GM23338 (cell line): ENCODE measurements around the gene SLC9A9. TPM values are rescaled to one million over a fixed set of nuclear protein-coding genes. Genes with fewer than 3 reads are reported as not detected.

Source experiments
- ATAC-seq: fragments of 200-7000 bp; cut with Tn5 transposase; 3 replicates; pipeline ENCODE4 v1.9.1; 2020
- DNase-seq: peaks from one replicate; pipeline ENCODE4 v3.0.0-alpha.2; 2015; ENCODE audit warnings: low spot score
- H2AFZ ChIP-seq: fragments of 200-600 bp; sonication (generic); 2 replicates; pipeline ENCODE4 v1.8.0; 2016; ENCODE audit warnings: antibody characterized with exemption, mild to moderate bottlenecking, moderate library complexity
- H3F3A ChIP-seq: fragments of 200-600 bp; sonication (generic); replicated peaks from 2 replicates; pipeline ENCODE4 v1.8.0; 2017; ENCODE audit warnings: antibody characterized with exemption, mixed run types, low read depth
- H3K27ac ChIP-seq: fragments of 200-600 bp; sonication (generic); 2 replicates; pipeline ENCODE4 v1.6.1; 2016; ENCODE audit warnings: low read depth
- H3K27me3 ChIP-seq: fragments of 200-600 bp; sonication (generic); 2 replicates; pipeline ENCODE4 v1.8.0; 2016; ENCODE audit warnings: mild to moderate bottlenecking, mixed run types, moderate library complexity; ENCODE audit not compliant: insufficient read depth
- H3K36me3 ChIP-seq: fragments of 200-600 bp; sonication (generic); 2 replicates; pipeline ENCODE4 v1.8.0; 2016; ENCODE audit warnings: mild to moderate bottlenecking; ENCODE audit not compliant: insufficient read depth
- H3K4me1 ChIP-seq: fragments of 200-600 bp; sonication (generic); 2 replicates; pipeline ENCODE4 v1.8.0; 2016; ENCODE audit warnings: mild to moderate bottlenecking, moderate library complexity; ENCODE audit not compliant: insufficient read depth
- H3K4me2 ChIP-seq: fragments of 200-600 bp; sonication (generic); 2 replicates; pipeline ENCODE4 v1.7.1; 2017; ENCODE audit warnings: mixed run types
- H3K4me3 ChIP-seq: fragments of 200-600 bp; sonication (generic); 2 replicates; pipeline ENCODE4 v1.6.1; 2016; ENCODE audit warnings: mixed run types
- H3K79me2 ChIP-seq: fragments of 200-600 bp; sonication (generic); replicated peaks from 2 replicates; pipeline ENCODE4 v1.8.0; 2017; ENCODE audit warnings: mild to moderate bottlenecking; ENCODE audit not compliant: insufficient read depth
- H3K9me2 ChIP-seq: fragments of 200-600 bp; sonication (generic); 2 replicates; pipeline ENCODE4 v1.8.0; 2017; ENCODE audit not compliant: insufficient read depth
- H4K20me1 ChIP-seq: fragments of 200-600 bp; sonication (generic); replicated peaks from 2 replicates; pipeline ENCODE4 v1.8.0; 2017; ENCODE audit warnings: mild to moderate bottlenecking; ENCODE audit not compliant: insufficient read depth
- H3K27ac Mint-ChIP-seq: 2 replicates; pipeline ENCODE4 v1.8.0; 2020; ENCODE audit warnings: inconsistent platforms, mild to moderate bottlenecking, moderate library complexity, mixed read lengths
- H3K27me3 Mint-ChIP-seq: 3 replicates; pipeline ENCODE4 v1.8.0; 2022; ENCODE audit warnings: low read depth, mild to moderate bottlenecking, moderate library complexity, mixed read lengths, inconsistent platforms; ENCODE audit not compliant: insufficient read depth, poor library complexity
- H3K36me3 Mint-ChIP-seq: 3 replicates; pipeline ENCODE4 v1.8.0; 2021; ENCODE audit warnings: low read depth, mild to moderate bottlenecking, inconsistent platforms, moderate library complexity, mixed read lengths
- H3K4me1 Mint-ChIP-seq: 3 replicates; pipeline ENCODE4 v1.8.0; 2020; ENCODE audit warnings: mild to moderate bottlenecking, inconsistent platforms, mixed read lengths
- H3K4me3 Mint-ChIP-seq: 3 replicates; pipeline ENCODE4 v1.8.0; 2021; ENCODE audit warnings: moderate library complexity, mild to moderate bottlenecking, inconsistent platforms, mixed read lengths
- H3K9me3 Mint-ChIP-seq: 3 replicates; pipeline ENCODE4 v1.8.0; 2020; ENCODE audit warnings: moderate library complexity, mild to moderate bottlenecking, inconsistent platforms, mixed read lengths
- CTCF ChIP-seq, 2 experiments: fragments of 200-600 bp in 1 of 2; sonication (generic) in 1 of 2; conservative IDR thresholded peaks; 2 replicates each; pipeline versions ENCODE4 v1.5.1 to v1.6.1; 2016 to 2017; ENCODE audit warnings: antibody characterized with exemption in 2 of 2, low read depth in 2 of 2, mild to moderate bottlenecking in 2 of 2, moderate library complexity in 1 of 2
- EZH2phosphoT487 ChIP-seq: fragments of 200-600 bp; sonication (generic); IDR thresholded peaks from one replicate; pipeline ENCODE4 v1.8.1; 2018; ENCODE audit warnings: antibody characterized with exemption; ENCODE audit not compliant: unreplicated experiment
- JUNB ChIP-seq: IDR thresholded peaks from one replicate; pipeline ENCODE4 v1.6.1; 2016; ENCODE audit warnings: antibody characterized with exemption; ENCODE audit not compliant: unreplicated experiment
- STAT1 ChIP-seq: IDR thresholded peaks from one replicate; pipeline ENCODE4 v1.6.1; 2016; ENCODE audit warnings: antibody characterized with exemption; ENCODE audit not compliant: unreplicated experiment
- ZNF462 ChIP-seq: fragments of 250-450 bp; sonication (Bioruptor Pico); IDR thresholded peaks from 2 replicates; pipeline ENCODE4 v1.5.0; 2020; ENCODE audit warnings: mild to moderate bottlenecking, moderate library complexity
- polyA plus RNA-seq: library from polyadenylated mRNA; unstranded; fragments of >200 nt; fragmentation: Nextera tagmentation; extraction: Ambion mirVana; gene quantifications from 2 replicates; pipeline ENCODE4 v1.2.1, GENCODE V29; 2016
- total RNA-seq: library from RNA; depleted of rRNA; stranded (reverse); fragments of >200 nt; shearing (Covaris generic); gene quantifications from 2 replicates; pipeline ENCODE4 v1.2.3, GENCODE V29; 2014

Gene SLC9A9
- total and polyA plus RNA-seq, 2 experiments from 2014 or later, result 1.3 to 1.6 TPM

GRCh38 chr3:143627336-143627735 lies 220.9 kb downstream of the SLC9A9 start:
- no peaks in the 10 kb centered on the region for H3K4me1 ChIP-seq
- Mint-ChIP-seq H3K9me3 (peaks cover 16% of the 10 kb centered on the region; the same call in 2 of the 3 replicates), H3K4me1 (no peaks in the 10 kb centered on the region), H3K4me3 (no peak overlapping the region), H3K27ac (no peak overlapping the region), H3K36me3 (no peaks in the 10 kb centered on the region; the same call in 2 of the 3 replicates), H3K27me3 (no peaks in the 10 kb centered on the region)
- H4K20me1 ChIP-seq, result no peaks in the 10 kb centered on the region
- no peaks in the 10 kb centered on the region for H3K27me3 ChIP-seq
- no peak overlapping the region for H3K4me2 ChIP-seq
- no peaks in the 10 kb centered on the region for H3K9me2 ChIP-seq
- no peak overlapping the region for H3K27ac ChIP-seq
- no peak for TF ChIP-seq EZH2phosphoT487
- TF ChIP-seq ZNF462 (CRISPR knock-in tag), result no peak
- H2AFZ ChIP-seq, result no peak overlapping the region
- DNase-seq, result no peak
- no peaks in the 10 kb centered on the region for H3F3A ChIP-seq
- H3K36me3 ChIP-seq, result no peaks in the 10 kb centered on the region; the same call in 1 of the 2 replicates
- no peaks in the 10 kb centered on the region for H3K79me2 ChIP-seq
- no peak overlapping the region for H3K4me3 ChIP-seq
- no peak for ATAC-seq

DNA sequence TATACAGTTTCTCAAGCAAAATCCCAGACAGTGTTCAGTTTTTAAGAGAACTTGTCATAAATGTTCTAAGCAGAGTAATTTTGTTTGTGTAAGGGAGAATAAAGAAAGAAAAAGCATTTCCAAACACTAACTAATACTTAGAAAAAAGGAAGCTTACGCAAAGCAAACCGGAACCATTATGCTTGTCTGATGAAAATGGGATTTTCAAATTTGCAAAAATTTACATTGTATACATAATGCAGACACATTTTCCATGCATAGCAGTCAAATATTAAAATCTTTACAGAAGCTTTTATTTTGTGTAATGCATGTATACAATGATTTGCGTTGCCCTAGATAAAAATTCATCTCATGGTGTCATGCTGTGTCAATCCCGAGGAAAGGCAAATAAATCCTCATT lies 229.0 kb downstream of the SLC9A9 start:
- Histone ChIP-seq H3K4me3 (no peak overlapping the region), H4K20me1 (no peaks in the 10 kb centered on the region), H3K27me3 (no peaks in the 10 kb centered on the region), H3K9me2 (0 out of 2 replicates have a peak, but pooled peaks cover 14% of the 10 kb centered on the region), H3K79me2 (no peaks in the 10 kb centered on the region), H3K36me3 (no peaks in the 10 kb centered on the region; the same call in 1 of the 2 replicates), H2AFZ (no peak overlapping the region), H3F3A (no peaks in the 10 kb centered on the region), H3K4me2 (no peak overlapping the region), H3K27ac (no peak overlapping the region), H3K4me1 (no peaks in the 10 kb centered on the region)
- Mint-ChIP-seq H3K27me3 (no peaks in the 10 kb centered on the region), H3K9me3 (peaks cover 39% of the 10 kb centered on the region), H3K36me3 (peaks cover 21% of the 10 kb centered on the region), H3K27ac (no peak overlapping the region), H3K4me1 (no peaks in the 10 kb centered on the region), H3K4me3 (no peak overlapping the region)
- ATAC-seq (no peak), DNase-seq (no peak)
- no peak for TF ChIP-seq JUNB
- no peak for TF ChIP-seq CTCF (conservative IDR thresholded peaks at IDR 0.05; ENCODE audit: low read depth in 2 of 2)
- TF ChIP-seq EZH2phosphoT487, result no peak
- no peak for TF ChIP-seq STAT1
